GM12878 (cell line): ENCODE measurements around the gene CDK2. TPM values are rescaled to one million over a fixed set of nuclear protein-coding genes. Genes with fewer than 3 reads are reported as not detected.
A peak's percentile ranks its signal among the peaks of the same experiment; 100 is the strongest.

Source experiments
- BHLHE40 ChIP-seq, 2 experiments: fragments of 450-650 bp in 1 of 2; IDR thresholded peaks; 2 replicates each; pipeline ENCODE4 v1.6.1; 2011 to 2017; ENCODE audit warnings: low read depth in 2 of 2, borderline replicate concordance in 1 of 2, improper control_type of control experiment in 1 of 2, low read length in 1 of 2, mild to moderate bottlenecking in 1 of 2
- CEBPB ChIP-seq, 2 experiments: fragments of 150-350 bp in 1 of 2; IDR thresholded peaks; 2 replicates each; pipeline ENCODE4 v1.6.1; 2012 to 2014; ENCODE audit warnings: low read depth in 2 of 2, low read length in 2 of 2, borderline replicate concordance in 1 of 2, inconsistent platforms in 1 of 2
- CREM ChIP-seq: IDR thresholded peaks from 2 replicates; pipeline ENCODE4 v1.6.1; 2014; ENCODE audit warnings: antibody characterized with exemption, low read depth
- EP300 ChIP-seq, 2 experiments: fragments of 150-350 bp in 1 of 2; IDR thresholded peaks; 2 replicates each; pipeline ENCODE4 v1.6.1; 2011 to 2012; ENCODE audit warnings: low read depth in 2 of 2, low read length in 2 of 2, borderline replicate concordance in 1 of 2, improper control_type of control experiment in 1 of 2, inconsistent platforms in 1 of 2; ENCODE audit not compliant: control insufficient read depth in 1 of 2
- EZH2 ChIP-seq: IDR thresholded peaks from 2 replicates; pipeline ENCODE4 v1.6.1; 2012; ENCODE audit warnings: low read depth, mild to moderate bottlenecking, control low read depth, inconsistent platforms, low read length, borderline replicate concordance; ENCODE audit not compliant: control insufficient read depth
- HDGF ChIP-seq: fragments of 450-650 bp; IDR thresholded peaks from 2 replicates; pipeline ENCODE4 v1.6.1; 2016; ENCODE audit warnings: antibody characterized with exemption
- IRF4 ChIP-seq: IDR thresholded peaks from 2 replicates; pipeline ENCODE4 v1.6.1; 2011; ENCODE audit warnings: low read depth, low read length
- MYB ChIP-seq: fragments of 150-350 bp; IDR thresholded peaks from 2 replicates; pipeline ENCODE4 v1.6.1; 2014; ENCODE audit warnings: mild to moderate bottlenecking, low read depth, low read length, borderline replicate concordance
- PML ChIP-seq: IDR thresholded peaks from 2 replicates; pipeline ENCODE4 v1.6.1; 2012; ENCODE audit warnings: low read length, inconsistent platforms
- POLR2AphosphoS5 ChIP-seq: IDR thresholded peaks from 2 replicates; pipeline ENCODE4 v1.6.1; 2011; ENCODE audit warnings: mild to moderate bottlenecking, low read length, inconsistent platforms
- PRDM15 ChIP-seq: fragments of 450-650 bp; formaldehyde crosslinking; IDR thresholded peaks from 2 replicates; pipeline ENCODE4 v1.4.0; 2020; ENCODE audit warnings: mild to moderate bottlenecking, moderate library complexity
- RB1 ChIP-seq: fragments of 450-650 bp; formaldehyde crosslinking; IDR thresholded peaks from 2 replicates; pipeline ENCODE4 v1.6.1; 2017; ENCODE audit warnings: mild to moderate bottlenecking, borderline replicate concordance
- RBBP5 ChIP-seq: fragments of 200-600 bp; sonication (generic); conservative IDR thresholded peaks from 2 replicates; pipeline ENCODE4 v1.6.1; 2016
- RCOR1 ChIP-seq: conservative IDR thresholded peaks from 2 replicates; pipeline ENCODE4 v1.6.1; 2012; ENCODE audit warnings: low read depth, low read length, improper control_type of control experiment
- SIN3A ChIP-seq: IDR thresholded peaks from 2 replicates; pipeline ENCODE4 v1.6.1; 2012; ENCODE audit warnings: low read depth, low read length, improper control_type of control experiment
- SREBF1 ChIP-seq: IDR thresholded peaks from 2 replicates; pipeline ENCODE4 v1.6.1; 2012; ENCODE audit warnings: mild to moderate bottlenecking, low read length
- SREBF2 ChIP-seq: IDR thresholded peaks from 2 replicates; pipeline ENCODE4 v1.6.1; 2012; ENCODE audit warnings: mild to moderate bottlenecking, low read length
- SUZ12 ChIP-seq: fragments of 200-600 bp; sonication (generic); IDR thresholded peaks from one replicate; pipeline ENCODE4 v1.6.1; 2018; ENCODE audit warnings: antibody characterized with exemption, mild to moderate bottlenecking; ENCODE audit not compliant: unreplicated experiment
- ZBED1 ChIP-seq: IDR thresholded peaks from 2 replicates; pipeline ENCODE4 v1.6.1; 2016; ENCODE audit warnings: borderline replicate concordance
- ZBTB33 ChIP-seq: fragments of 450-650 bp; IDR thresholded peaks from 2 replicates; pipeline ENCODE4 v1.6.1; 2017; ENCODE audit warnings: mild to moderate bottlenecking
- polyA plus RNA-seq, 11 experiments: library from polyadenylated mRNA; depleted of rRNA in 4 of 11; unstranded in 6 of 11; stranded (reverse) in 5 of 11; fragments of >200 nt; fragmentation: Nextera tagmentation in 4 of 11; fragmentation: Illumina TruSeq in 1 of 11; extraction: Ambion mirVana in 4 of 11; extraction: Trizol in 1 of 11; gene quantifications; 1 replicate in 1 of 11; 2 replicates in 10 of 11; pipeline versions ENCODE4 v1.2.1 to v1.2.3, GENCODE V29; 2011 to 2016; ENCODE audit warnings: inconsistent platforms in 2 of 11, missing spikeins in 2 of 11, low read depth in 1 of 11
- total RNA-seq, 4 experiments: library from RNA; depleted of rRNA in 3 of 4; stranded (reverse); fragments of >200 nt in 3 of 4; fragmentation: Illumina TruSeq in 1 of 4; extraction: Trizol in 1 of 4; gene quantifications; 2 replicates each; pipeline versions ENCODE4 v1.2.1 to v1.2.3, GENCODE V29; 2013 to 2021
- TF ChIP-seq, protein P1 (sequence below), 3 experiments: IDR thresholded peaks in 2 of 3; conservative IDR thresholded peaks in 1 of 3; 2 replicates each; pipeline ENCODE4 v1.5.1; 2011; ENCODE audit warnings: low read depth in 3 of 3, low read length in 3 of 3, mild to moderate bottlenecking in 3 of 3, control low read depth in 2 of 3, moderate library complexity in 2 of 3, inconsistent platforms in 1 of 3, mixed read lengths in 1 of 3; ENCODE audit not compliant: control insufficient read depth in 2 of 3, insufficient read depth in 1 of 3; ENCODE audit errors: extremely low read depth in 1 of 3
- TF ChIP-seq, protein P2 (sequence below): fragments of 450-650 bp; IDR thresholded peaks from 2 replicates; pipeline ENCODE4 v1.6.1; 2014; ENCODE audit warnings: mild to moderate bottlenecking

Gene CDK2
- total and polyA plus RNA-seq, 10 of the 15 experiments (the other 5 are each of a cell fraction or from before 2014, with no cell fraction given), result 13.1 to 138 (median 82.2) TPM

GRCh38 chr12:55972911-55973598, 6.4 kb downstream of the CDK2 start (continued):
- TF ChIP-seq, protein P1, sequence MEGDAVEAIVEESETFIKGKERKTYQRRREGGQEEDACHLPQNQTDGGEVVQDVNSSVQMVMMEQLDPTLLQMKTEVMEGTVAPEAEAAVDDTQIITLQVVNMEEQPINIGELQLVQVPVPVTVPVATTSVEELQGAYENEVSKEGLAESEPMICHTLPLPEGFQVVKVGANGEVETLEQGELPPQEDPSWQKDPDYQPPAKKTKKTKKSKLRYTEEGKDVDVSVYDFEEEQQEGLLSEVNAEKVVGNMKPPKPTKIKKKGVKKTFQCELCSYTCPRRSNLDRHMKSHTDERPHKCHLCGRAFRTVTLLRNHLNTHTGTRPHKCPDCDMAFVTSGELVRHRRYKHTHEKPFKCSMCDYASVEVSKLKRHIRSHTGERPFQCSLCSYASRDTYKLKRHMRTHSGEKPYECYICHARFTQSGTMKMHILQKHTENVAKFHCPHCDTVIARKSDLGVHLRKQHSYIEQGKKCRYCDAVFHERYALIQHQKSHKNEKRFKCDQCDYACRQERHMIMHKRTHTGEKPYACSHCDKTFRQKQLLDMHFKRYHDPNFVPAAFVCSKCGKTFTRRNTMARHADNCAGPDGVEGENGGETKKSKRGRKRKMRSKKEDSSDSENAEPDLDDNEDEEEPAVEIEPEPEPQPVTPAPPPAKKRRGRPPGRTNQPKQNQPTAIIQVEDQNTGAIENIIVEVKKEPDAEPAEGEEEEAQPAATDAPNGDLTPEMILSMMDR (IDR thresholded peaks at IDR 0.05 in 2 of 3, conservative IDR thresholded peaks at IDR 0.05 in 1 of 3; ENCODE audit: control insufficient read depth in 2 of 3, extremely low read depth in 1 of 3, insufficient read depth in 1 of 3, low read depth in 3 of 3, low read length in 3 of 3), result no peak
- TF ChIP-seq EZH2 (no peak), EP300 (IDR thresholded peaks at IDR 0.05; ENCODE audit: borderline replicate concordance in 1 of 2, control insufficient read depth in 1 of 2, low read depth in 2 of 2, low read length in 2 of 2) (0 out of 4 replicates have a peak, but pooled peaks of 1 of the 2 experiments have one; percentile 18), BHLHE40 (IDR thresholded peaks at IDR 0.05; ENCODE audit: borderline replicate concordance in 1 of 2, low read depth in 2 of 2, low read length in 1 of 2) (no peak), RBBP5 (no peak), PRDM15 (CRISPR knock-in tag) (no peak), SIN3A (no peak; the same call in 1 of the 2 replicates), PML (no peak), SREBF1 (no peak), RB1 (no peak), CREM (no peak), MYB (no peak), ZBTB33 (no peak), ZBED1 (no peak), SREBF2 (no peak), IRF4 (no peak), HDGF (peak; percentile 99), SUZ12 (no peak), RCOR1 (no peak), POLR2AphosphoS5 (0 out of 2 replicates have a peak, but pooled peaks have one; percentile 23), CEBPB (IDR thresholded peaks at IDR 0.05; ENCODE audit: borderline replicate concordance in 1 of 2, low read depth in 2 of 2, low read length in 2 of 2) (no peak)
- TF ChIP-seq, protein P2, sequence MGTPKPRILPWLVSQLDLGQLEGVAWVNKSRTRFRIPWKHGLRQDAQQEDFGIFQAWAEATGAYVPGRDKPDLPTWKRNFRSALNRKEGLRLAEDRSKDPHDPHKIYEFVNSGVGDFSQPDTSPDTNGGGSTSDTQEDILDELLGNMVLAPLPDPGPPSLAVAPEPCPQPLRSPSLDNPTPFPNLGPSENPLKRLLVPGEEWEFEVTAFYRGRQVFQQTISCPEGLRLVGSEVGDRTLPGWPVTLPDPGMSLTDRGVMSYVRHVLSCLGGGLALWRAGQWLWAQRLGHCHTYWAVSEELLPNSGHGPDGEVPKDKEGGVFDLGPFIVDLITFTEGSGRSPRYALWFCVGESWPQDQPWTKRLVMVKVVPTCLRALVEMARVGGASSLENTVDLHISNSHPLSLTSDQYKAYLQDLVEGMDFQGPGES, result no peak
